Loucy (cell line): ENCODE data around the gene SFXN3.

Experiments
- H2AFZ ChIP-seq: fragments of 200-600 bp; sonication (generic); 2 replicates; pipeline ENCODE4 v1.6.0; 2016; ENCODE audit warnings: antibody characterized with exemption, mild to moderate bottlenecking, low read length, moderate library complexity
- H3F3A ChIP-seq: fragments of 200-600 bp; 2 replicates; pipeline ENCODE4 v1.6.0; 2016; ENCODE audit warnings: antibody characterized with exemption, low read depth, mild to moderate bottlenecking
- H3K27me3 ChIP-seq: fragments of 200-600 bp; sonication (generic); 2 replicates; pipeline ENCODE4 v1.6.1; 2014; ENCODE audit warnings: low read length, mild to moderate bottlenecking; ENCODE audit not compliant: insufficient read depth, poor library complexity, severe bottlenecking
- H3K36me3 ChIP-seq: fragments of 200-600 bp; sonication (generic); 2 replicates; pipeline ENCODE4 v1.6.1; 2016; ENCODE audit warnings: low read length; ENCODE audit not compliant: insufficient read depth
- H3K4me1 ChIP-seq: fragments of 200-600 bp; sonication (generic); 2 replicates; pipeline ENCODE4 v1.5.1; 2014; ENCODE audit warnings: low read length, mild to moderate bottlenecking; ENCODE audit not compliant: insufficient read depth, poor library complexity, severe bottlenecking
- H3K4me2 ChIP-seq: fragments of 200-600 bp; sonication (generic); 2 replicates; pipeline ENCODE4 v1.6.0; 2014; ENCODE audit warnings: antibody characterized with exemption, low read length, low read depth, mild to moderate bottlenecking; ENCODE audit not compliant: poor library complexity, severe bottlenecking
- H3K4me3 ChIP-seq: fragments of 200-600 bp; sonication (generic); 2 replicates; pipeline ENCODE4 v1.5.1; 2014; ENCODE audit warnings: low read length, mild to moderate bottlenecking, mixed read lengths; ENCODE audit not compliant: poor library complexity, severe bottlenecking
- H3K79me2 ChIP-seq: fragments of 200-600 bp; sonication (generic); 2 replicates; pipeline ENCODE4 v1.6.1; 2014; ENCODE audit warnings: low read length; ENCODE audit not compliant: insufficient read depth
- H3K9ac ChIP-seq: fragments of 200-600 bp; sonication (generic); 2 replicates; pipeline ENCODE4 v1.6.0; 2014; ENCODE audit warnings: mild to moderate bottlenecking, low read depth, low read length, moderate library complexity; ENCODE audit not compliant: poor library complexity, severe bottlenecking
- H3K9me2 ChIP-seq: fragments of 200-600 bp; sonication (generic); replicated peaks from 2 replicates; pipeline ENCODE4 v1.6.1; 2016; ENCODE audit warnings: low read depth, low read length, mixed read lengths
- H3K9me3 ChIP-seq: fragments of 200-600 bp; sonication (generic); 2 replicates; pipeline ENCODE4 v1.6.1; 2014; ENCODE audit warnings: mild to moderate bottlenecking, antibody characterized with exemption, low read length, low read depth; ENCODE audit not compliant: insufficient read depth
- H4K20me1 ChIP-seq: fragments of 200-600 bp; sonication (generic); 2 replicates; pipeline ENCODE4 v1.6.0; 2014; ENCODE audit warnings: antibody characterized with exemption, low read length, mild to moderate bottlenecking; ENCODE audit not compliant: insufficient read depth, poor library complexity, severe bottlenecking
- CTCF ChIP-seq: fragments of 200-600 bp; sonication (generic); conservative IDR thresholded peaks from 2 replicates; pipeline ENCODE4 v1.5.1; 2014; ENCODE audit warnings: mild to moderate bottlenecking, antibody characterized with exemption, low read length
- EZH2phosphoT487 ChIP-seq: fragments of 200-600 bp; IDR thresholded peaks from 2 replicates; pipeline ENCODE4 v1.6.1; 2018; ENCODE audit warnings: antibody characterized with exemption, mild to moderate bottlenecking, moderate library complexity, borderline replicate concordance

SFXN3 gene

GRCh38 chr10:101079874-101080273, 48.8 kb downstream of the SFXN3 start:
- no peaks in the 10 kb centered on the region for H3K36me3 ChIP-seq
- H2AFZ ChIP-seq = no peak overlapping the region
- no peaks in the 10 kb centered on the region for H3K79me2 ChIP-seq
- no peaks in the 10 kb centered on the region for H4K20me1 ChIP-seq
- H3F3A ChIP-seq = no peaks in the 10 kb centered on the region
- no peaks in the 10 kb centered on the region for H3K27me3 ChIP-seq
- no peak overlapping the region for H3K4me2 ChIP-seq
- no peak overlapping the region for H3K4me3 ChIP-seq
- no peaks in the 10 kb centered on the region for H3K9me3 ChIP-seq
- no peaks in the 10 kb centered on the region for H3K4me1 ChIP-seq
- TF ChIP-seq EZH2phosphoT487 (no peak), CTCF (no peak)
- no peaks in the 10 kb centered on the region for H3K9me2 ChIP-seq
- no peak overlapping the region for H3K9ac ChIP-seq

GRCh38 chr10:101080933-101081931, 50.2 kb downstream of the SFXN3 start:
- H4K20me1 ChIP-seq = no peaks in the 10 kb centered on the region
- H3K27me3 ChIP-seq = no peaks in the 10 kb centered on the region
- no peak overlapping the region for H3K4me3 ChIP-seq
- TF ChIP-seq CTCF (no peak), EZH2phosphoT487 (no peak)
- no peaks in the 10 kb centered on the region for H3K9me2 ChIP-seq
- no peaks in the 10 kb centered on the region for H3F3A ChIP-seq
- no peaks in the 10 kb centered on the region for H3K79me2 ChIP-seq
- no peak overlapping the region for H3K4me2 ChIP-seq
- H2AFZ ChIP-seq = no peak overlapping the region
- no peaks in the 10 kb centered on the region for H3K36me3 ChIP-seq
- H3K9ac ChIP-seq = no peak overlapping the region
- H3K4me1 ChIP-seq = no peaks in the 10 kb centered on the region
- H3K9me3 ChIP-seq = no peaks in the 10 kb centered on the region

- Histone ChIP-seq H3K9me2 (no peaks in the 10 kb centered on the region), H3K9me3 (no peaks in the 10 kb centered on the region), H3K79me2 (no peaks in the 10 kb centered on the region), H4K20me1 (no peaks in the 10 kb centered on the region), H3K4me2 (no peak overlapping the region), H3K27me3 (no peaks in the 10 kb centered on the region), H2AFZ (no peak overlapping the region), H3K4me1 (no peaks in the 10 kb centered on the region), H3K36me3 (no peaks in the 10 kb centered on the region), H3K4me3 (no peak overlapping the region), H3K9ac (no peak overlapping the region), H3F3A (no peaks in the 10 kb centered on the region)
- no peak for TF ChIP-seq CTCF
- no peak for TF ChIP-seq EZH2phosphoT487
Measured at GRCh38 chr10:101085846-101086245, 54.8 kb downstream of the SFXN3 start.
